Prostate gland (tissue), 2 donors: ENCODE measurements around the gene DNAH10. TPM values are rescaled to one million over a fixed set of nuclear protein-coding genes. Genes with fewer than 3 reads are reported as not detected.

ENCODE experiments used
- DNase-seq: peaks from one replicate; pipeline ENCODE4 v3.0.0-alpha.2; 2019; ENCODE audit warnings: low spot score
- H3K27ac ChIP-seq, 2 donors: fragments of 200-600 bp; sonication (generic); 2 replicates each; pipeline ENCODE4 v1.5.1; 2017 to 2019
- H3K27me3 ChIP-seq: fragments of 200-600 bp; sonication (generic); replicated peaks from 2 replicates; pipeline ENCODE4 v1.5.1; 2019; ENCODE audit not compliant: insufficient read depth
- H3K36me3 ChIP-seq, 2 donors: fragments of 200-600 bp; sonication (generic); 1 replicate in 1 of 2; 2 replicates in 1 of 2; pipeline versions ENCODE4 v1.5.1 to v1.8.1; 2017 to 2019
- H3K4me1 ChIP-seq: fragments of 200-600 bp; sonication (generic); replicated peaks from 2 replicates; pipeline ENCODE4 v1.5.1; 2019
- H3K4me3 ChIP-seq, 2 donors: fragments of 200-600 bp; sonication (generic); 2 replicates each; pipeline ENCODE4 v1.5.1; 2017 to 2019
- H3K9me3 ChIP-seq: fragments of 200-600 bp; sonication (generic); 2 replicates; pipeline ENCODE4 v1.5.1; 2017
- CTCF ChIP-seq, 4 experiments: fragments of 200-600 bp in 2 of 4; fragments of 450-650 bp in 2 of 4; sonication (generic) in 2 of 4; IDR thresholded peaks; 1 replicate in 3 of 4; 2 replicates in 1 of 4; pipeline ENCODE4 v1.5.1; 2016 to 2019; ENCODE audit warnings: antibody characterized with exemption in 4 of 4, mild to moderate bottlenecking in 2 of 4, moderate library complexity in 2 of 4
- POLR2A ChIP-seq: fragments of 450-650 bp; IDR thresholded peaks from one replicate; pipeline ENCODE4 v1.6.1; 2016; ENCODE audit warnings: antibody characterized with exemption, mild to moderate bottlenecking
- POLR2AphosphoS5 ChIP-seq: sonication (generic); formaldehyde crosslinking; IDR thresholded peaks from one replicate; pipeline ENCODE4 v1.6.1; 2017; ENCODE audit warnings: antibody characterized with exemption
- WGBS: methylation state at CpG from one replicate; pipeline ENCODE4 v1.1.5; 2018; 5-methylcytosine and 5-hydroxymethylcytosine counted together
- intact Hi-C: fragments of 100-400 bp; cut with DNase I; formaldehyde crosslinking; loops from one replicate; pipeline ENCODE4 v1.14.2; 2022
- total RNA-seq, 2 donors: library from RNA; depleted of rRNA; stranded (reverse); fragments of >200 nt; gene quantifications; one replicate each; pipeline ENCODE4 v1.1.0, GENCODE V29; 2016

Gene DNAH10
- total RNA-seq, 2 donors from 2014 or later: 0.68 to 7.9 TPM

GRCh38 chr12:123905319-123905925 is 143.3 kb downstream of the DNAH10 start:
- 42% methylated on average over 9 of the region's 9 CpGs for WGBS
- H3K4me3 ChIP-seq: no peak overlapping the region
- H3K27ac ChIP-seq: no peak overlapping the region
- H3K36me3 ChIP-seq: no peaks in the 10 kb centered on the region
- DNase-seq: no peak
- intact Hi-C loops: loop anchor here (5.0 kb wide), 1 partner anchor 77 kb away; no protein-coding TSS in a partner anchor
- no peaks in the 10 kb centered on the region for H3K4me1 ChIP-seq
- H3K27me3 ChIP-seq: no peaks in the 10 kb centered on the region
- H3K9me3 ChIP-seq: no peaks in the 10 kb centered on the region
- TF ChIP-seq POLR2A: no peak
- peak; percentile 18 to 65 (median 58) for TF ChIP-seq CTCF (IDR thresholded peaks at IDR 0.05)
- TF ChIP-seq POLR2AphosphoS5: no peak

- no peaks in the 10 kb centered on the region for H3K27me3 ChIP-seq
- no peaks in the 10 kb centered on the region for H3K4me1 ChIP-seq
- no peak overlapping the region for H3K27ac ChIP-seq
- intact Hi-C loops: loop anchor here (5.0 kb wide), 1 partner anchor 75 kb away; no protein-coding TSS in a partner anchor
- H3K36me3 ChIP-seq: no peaks in the 10 kb centered on the region
- H3K9me3 ChIP-seq: no peaks in the 10 kb centered on the region
- no peak overlapping the region for H3K4me3 ChIP-seq
- no peak for TF ChIP-seq POLR2AphosphoS5
- no peak for TF ChIP-seq POLR2A
- TF ChIP-seq CTCF (IDR thresholded peaks at IDR 0.05): no peak
- 95% methylated on average over 7 of the region's 7 CpGs for WGBS
- DNase-seq: no peak
Measured at GRCh38 chr12:123906711-123907420, 144.8 kb downstream of the DNAH10 start.

- 64% methylated on average over 12 of the region's 12 CpGs for WGBS
- Histone ChIP-seq H3K36me3 (no peaks in the 10 kb centered on the region), H3K4me1 (no peaks in the 10 kb centered on the region), H3K9me3 (no peaks in the 10 kb centered on the region), H3K4me3 (no peak overlapping the region), H3K27ac (no peak overlapping the region), H3K27me3 (no peaks in the 10 kb centered on the region)
- DNase-seq: no peak
- TF ChIP-seq POLR2AphosphoS5: no peak
- no peak for TF ChIP-seq CTCF (IDR thresholded peaks at IDR 0.05)
- no peak for TF ChIP-seq POLR2A
- intact Hi-C loops: loop anchor here (5.0 kb wide), 1 partner anchor 74 kb away; no protein-coding TSS in a partner anchor
Measured at GRCh38 chr12:123907726-123908476, 145.8 kb downstream of the DNAH10 start.

- Histone ChIP-seq H3K36me3 (no peaks in the 10 kb centered on the region), H3K4me3 (no peak overlapping the region), H3K9me3 (no peaks in the 10 kb centered on the region), H3K4me1 (no peaks in the 10 kb centered on the region), H3K27ac (no peak overlapping the region), H3K27me3 (no peaks in the 10 kb centered on the region)
- DNase-seq: no peak
- no peak for TF ChIP-seq CTCF (IDR thresholded peaks at IDR 0.05)
- TF ChIP-seq POLR2AphosphoS5: no peak
- TF ChIP-seq POLR2A: no peak
- WGBS: 67% methylated on average over 37 of the region's 37 CpGs
- intact Hi-C loops: loop anchor here (5.0 kb wide), 1 partner anchor 73 kb away; no protein-coding TSS in a partner anchor
Measured at GRCh38 chr12:123908884-123909725, 147.0 kb downstream of the DNAH10 start.
